ENCODE results near the gene SNTB2. TPM values are rescaled to one million over a fixed set of nuclear protein-coding genes. Genes with fewer than 3 reads are reported as not detected.
"Not testable (repeated sequence)": the region's sequence is repeated elsewhere in the genome, so short reads cannot be mapped to it uniquely, and the experiment has no call there.

Gene SNTB2
- total and polyA plus RNA-seq, 2 of the 13 experiments (the other 11 are each of a cell fraction or from before 2014, with no cell fraction given) = 11.5 to 19.2 TPM

DNA sequence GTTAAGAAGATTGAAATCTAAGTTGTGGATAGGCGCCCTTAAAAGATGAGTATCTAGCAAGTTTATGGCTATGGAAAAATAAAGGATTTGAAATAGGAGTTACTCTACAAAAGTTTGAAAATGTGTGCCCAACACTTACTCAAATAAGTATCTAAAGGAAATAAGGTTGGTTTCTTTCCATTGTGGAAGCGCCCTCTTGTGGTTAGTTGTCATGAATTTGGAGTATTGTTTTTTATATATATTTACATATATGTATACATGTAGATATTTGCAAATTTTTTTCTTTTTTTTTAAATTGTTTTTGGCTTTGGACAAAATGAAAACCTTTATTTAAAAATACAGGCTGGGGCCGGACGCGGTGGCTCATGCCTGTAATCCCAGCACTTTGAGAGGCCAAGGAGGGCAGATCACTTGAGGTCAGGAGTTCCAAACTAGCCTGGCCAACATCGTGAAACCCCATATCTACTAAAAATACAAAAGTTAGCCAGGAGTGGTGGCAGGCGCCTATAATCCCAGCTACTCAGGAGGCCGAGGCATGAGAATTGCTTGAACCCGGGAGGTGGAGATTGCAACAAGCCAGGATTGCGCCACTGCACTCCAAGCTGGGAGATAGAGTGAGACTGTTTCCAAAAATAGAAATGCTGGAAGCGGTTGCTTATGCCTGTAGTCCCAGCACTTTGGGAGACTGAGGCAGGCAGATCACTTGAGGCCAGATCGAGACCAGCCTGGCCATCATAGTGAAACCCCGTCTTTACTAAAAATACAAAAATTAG is 100.2 kb downstream of the SNTB2 start (continued):
- TF ChIP-seq, protein P1, sequence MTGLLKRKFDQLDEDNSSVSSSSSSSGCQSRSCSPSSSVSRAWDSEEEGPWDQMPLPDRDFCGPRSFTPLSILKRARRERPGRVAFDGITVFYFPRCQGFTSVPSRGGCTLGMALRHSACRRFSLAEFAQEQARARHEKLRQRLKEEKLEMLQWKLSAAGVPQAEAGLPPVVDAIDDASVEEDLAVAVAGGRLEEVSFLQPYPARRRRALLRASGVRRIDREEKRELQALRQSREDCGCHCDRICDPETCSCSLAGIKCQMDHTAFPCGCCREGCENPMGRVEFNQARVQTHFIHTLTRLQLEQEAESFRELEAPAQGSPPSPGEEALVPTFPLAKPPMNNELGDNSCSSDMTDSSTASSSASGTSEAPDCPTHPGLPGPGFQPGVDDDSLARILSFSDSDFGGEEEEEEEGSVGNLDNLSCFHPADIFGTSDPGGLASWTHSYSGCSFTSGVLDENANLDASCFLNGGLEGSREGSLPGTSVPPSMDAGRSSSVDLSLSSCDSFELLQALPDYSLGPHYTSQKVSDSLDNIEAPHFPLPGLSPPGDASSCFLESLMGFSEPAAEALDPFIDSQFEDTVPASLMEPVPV (CRISPR knock-in tag; IDR thresholded peaks at IDR 0.05) = no peak
- TF ChIP-seq FOXM1 (CRISPR knock-in tag; IDR thresholded peaks at IDR 0.05) = no peak

DNA sequence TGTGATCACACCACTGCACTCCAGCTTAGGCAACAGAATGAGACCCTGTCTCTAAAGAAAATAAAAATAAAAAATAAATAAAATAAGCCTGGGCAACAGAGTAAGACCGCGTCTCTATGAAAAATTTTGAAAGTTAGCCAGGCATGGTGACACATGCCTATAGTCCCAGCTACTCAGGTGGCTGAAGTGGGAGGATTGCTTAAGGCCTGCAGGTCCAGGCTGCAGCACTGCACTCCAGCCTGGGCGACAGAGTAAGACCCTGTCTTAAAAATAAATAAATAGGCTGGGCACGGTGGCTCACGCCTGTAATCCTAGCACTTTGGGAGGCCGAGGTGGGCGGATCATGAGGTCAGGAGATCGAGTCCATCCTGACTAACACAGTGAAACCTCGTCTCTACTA is 104.7 kb downstream of the SNTB2 start:
- ATAC-seq; CTCF ChIA-PET (ENCODE audit: low intra/inter-chr PET ratio, low total read pairs); DNase-seq (ENCODE audit: low spot score); H3K4me1 ChIP-seq (ENCODE audit: insufficient read depth, low read length); H3K9ac ChIP-seq (ENCODE audit: insufficient read depth, low read depth, low read length); BruUV-seq (replicated peaks); H3K4me3 ChIP-seq (replicated peaks in 1 of 3; ENCODE audit: insufficient read depth in 1 of 3, low read depth in 2 of 3, low read length in 3 of 3); POLR2A ChIA-PET; H3K27ac ChIP-seq (ENCODE audit: extremely low read length, insufficient read depth, low read length); intact Hi-C loops (cut with micrococcal nuclease; ENCODE audit: unreplicated experiment); H2AFZ ChIP-seq (ENCODE audit: low read length); H3K36me3 ChIP-seq (replicated peaks in 1 of 2; ENCODE audit: control insufficient read depth in 1 of 2, insufficient read depth in 2 of 2, low read length in 2 of 2); H3K79me2 ChIP-seq (ENCODE audit: insufficient read depth, low read length); FAIRE-seq; H4K20me1 ChIP-seq (ENCODE audit: insufficient read depth, low read length); H3K9me3 ChIP-seq (ENCODE audit: low read length); H3K27me3 ChIP-seq (ENCODE audit: control insufficient read depth in 1 of 2, insufficient read depth in 2 of 2, low read length in 2 of 2); H3K4me2 ChIP-seq (ENCODE audit: low read depth, low read length); in situ Hi-C loops (cut with HindIII; ENCODE audit: extremely low pct_ligation_motif_present, low pct_unique_long_range_greater_than_20kb): not testable (repeated sequence)
- WGBS (ENCODE audit: low lambda C conversion rate) = 94% methylated on average over 9 of the region's 9 CpGs

DNA sequence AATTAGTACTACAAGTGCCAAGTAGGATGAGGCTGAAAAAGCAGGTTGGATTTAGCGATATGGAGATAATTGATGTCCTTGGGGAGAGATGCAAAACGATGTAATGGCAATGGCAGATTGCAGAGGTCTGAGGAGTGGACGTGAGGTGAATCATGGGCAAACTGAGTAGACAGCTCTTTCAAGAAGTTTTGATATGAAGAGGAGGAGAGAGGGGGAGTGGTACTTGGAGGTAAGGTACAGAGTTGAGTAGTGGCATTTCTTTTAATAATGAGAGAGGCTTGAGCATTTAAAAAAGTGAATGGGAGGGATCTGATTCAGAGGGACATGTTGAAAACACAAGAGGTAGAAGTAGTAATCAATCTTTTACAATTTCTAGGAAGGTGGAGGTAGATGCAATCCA is 106.4 kb downstream of the SNTB2 start:
- ChIA-PET CTCF (ENCODE audit: low intra/inter-chr PET ratio, low total read pairs) (no interaction called here), POLR2A (no interaction called here)
- in situ Hi-C loops (cut with HindIII; ENCODE audit: extremely low pct_ligation_motif_present, low pct_unique_long_range_greater_than_20kb) (no loop called here), intact Hi-C loops (cut with micrococcal nuclease; ENCODE audit: unreplicated experiment) (no loop called here)
- no peaks in the 10 kb centered on the region for H3K79me2 ChIP-seq (ENCODE audit: insufficient read depth, low read length)
- H2AFZ ChIP-seq (ENCODE audit: low read length) = no peak overlapping the region
- H3K4me3 ChIP-seq (replicated peaks in 1 of 3; ENCODE audit: insufficient read depth in 1 of 3, low read depth in 2 of 3, low read length in 3 of 3) = no peak overlapping the region
- 94% methylated on average over 3 of the region's 3 CpGs for whole genome bisulfite sequencing (ENCODE audit: low lambda C conversion rate)
- DNase-seq (ENCODE audit: low spot score) (no peak), ATAC-seq (no peak), FAIRE-seq (no peak)
- no peaks in the 10 kb centered on the region for H4K20me1 ChIP-seq (ENCODE audit: insufficient read depth, low read length)
- no peak overlapping the region for H3K4me2 ChIP-seq (ENCODE audit: low read depth, low read length)
- peaks cover 0 to 1% of the 10 kb centered on the region in 2 experiments; a peak in 2 of 5 replicates for H3K36me3 ChIP-seq (replicated peaks in 1 of 2; ENCODE audit: control insufficient read depth in 1 of 2, insufficient read depth in 2 of 2, low read length in 2 of 2)
- H3K27me3 ChIP-seq (ENCODE audit: control insufficient read depth in 1 of 2, insufficient read depth in 2 of 2, low read length in 2 of 2) = no peaks in the 10 kb centered on the region
- BruUV-seq (replicated peaks) = no TSS peak
- H3K27ac ChIP-seq (ENCODE audit: extremely low read length, insufficient read depth, low read length) = no peak overlapping the region
- no peaks in the 10 kb centered on the region for H3K9me3 ChIP-seq (ENCODE audit: low read length)
- H3K9ac ChIP-seq (ENCODE audit: insufficient read depth, low read depth, low read length) = no peak overlapping the region
- peaks cover 11% of the 10 kb centered on the region for H3K4me1 ChIP-seq (ENCODE audit: insufficient read depth, low read length)
- TF ChIP-seq, protein P2, sequence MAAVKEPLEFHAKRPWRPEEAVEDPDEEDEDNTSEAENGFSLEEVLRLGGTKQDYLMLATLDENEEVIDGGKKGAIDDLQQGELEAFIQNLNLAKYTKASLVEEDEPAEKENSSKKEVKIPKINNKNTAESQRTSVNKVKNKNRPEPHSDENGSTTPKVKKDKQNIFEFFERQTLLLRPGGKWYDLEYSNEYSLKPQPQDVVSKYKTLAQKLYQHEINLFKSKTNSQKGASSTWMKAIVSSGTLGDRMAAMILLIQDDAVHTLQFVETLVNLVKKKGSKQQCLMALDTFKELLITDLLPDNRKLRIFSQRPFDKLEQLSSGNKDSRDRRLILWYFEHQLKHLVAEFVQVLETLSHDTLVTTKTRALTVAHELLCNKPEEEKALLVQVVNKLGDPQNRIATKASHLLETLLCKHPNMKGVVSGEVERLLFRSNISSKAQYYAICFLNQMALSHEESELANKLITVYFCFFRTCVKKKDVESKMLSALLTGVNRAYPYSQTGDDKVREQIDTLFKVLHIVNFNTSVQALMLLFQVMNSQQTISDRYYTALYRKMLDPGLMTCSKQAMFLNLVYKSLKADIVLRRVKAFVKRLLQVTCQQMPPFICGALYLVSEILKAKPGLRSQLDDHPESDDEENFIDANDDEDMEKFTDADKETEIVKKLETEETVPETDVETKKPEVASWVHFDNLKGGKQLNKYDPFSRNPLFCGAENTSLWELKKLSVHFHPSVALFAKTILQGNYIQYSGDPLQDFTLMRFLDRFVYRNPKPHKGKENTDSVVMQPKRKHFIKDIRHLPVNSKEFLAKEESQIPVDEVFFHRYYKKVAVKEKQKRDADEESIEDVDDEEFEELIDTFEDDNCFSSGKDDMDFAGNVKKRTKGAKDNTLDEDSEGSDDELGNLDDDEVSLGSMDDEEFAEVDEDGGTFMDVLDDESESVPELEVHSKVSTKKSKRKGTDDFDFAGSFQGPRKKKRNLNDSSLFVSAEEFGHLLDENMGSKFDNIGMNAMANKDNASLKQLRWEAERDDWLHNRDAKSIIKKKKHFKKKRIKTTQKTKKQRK (IDR thresholded peaks at IDR 0.05; ENCODE audit: low read length) = no peak
- TF ChIP-seq FOXJ3 (CRISPR knock-in tag; IDR thresholded peaks at IDR 0.05; ENCODE audit: borderline replicate concordance) (no peak), CAMTA2 (CRISPR knock-in tag; IDR thresholded peaks at IDR 0.05; ENCODE audit: borderline replicate concordance) (no peak), MXD4 (CRISPR knock-in tag; IDR thresholded peaks at IDR 0.05) (no peak)
- TF ChIP-seq, protein P3, sequence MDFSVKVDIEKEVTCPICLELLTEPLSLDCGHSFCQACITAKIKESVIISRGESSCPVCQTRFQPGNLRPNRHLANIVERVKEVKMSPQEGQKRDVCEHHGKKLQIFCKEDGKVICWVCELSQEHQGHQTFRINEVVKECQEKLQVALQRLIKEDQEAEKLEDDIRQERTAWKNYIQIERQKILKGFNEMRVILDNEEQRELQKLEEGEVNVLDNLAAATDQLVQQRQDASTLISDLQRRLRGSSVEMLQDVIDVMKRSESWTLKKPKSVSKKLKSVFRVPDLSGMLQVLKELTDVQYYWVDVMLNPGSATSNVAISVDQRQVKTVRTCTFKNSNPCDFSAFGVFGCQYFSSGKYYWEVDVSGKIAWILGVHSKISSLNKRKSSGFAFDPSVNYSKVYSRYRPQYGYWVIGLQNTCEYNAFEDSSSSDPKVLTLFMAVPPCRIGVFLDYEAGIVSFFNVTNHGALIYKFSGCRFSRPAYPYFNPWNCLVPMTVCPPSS (IDR thresholded peaks at IDR 0.05) = no peak
- TF ChIP-seq, protein P4, sequence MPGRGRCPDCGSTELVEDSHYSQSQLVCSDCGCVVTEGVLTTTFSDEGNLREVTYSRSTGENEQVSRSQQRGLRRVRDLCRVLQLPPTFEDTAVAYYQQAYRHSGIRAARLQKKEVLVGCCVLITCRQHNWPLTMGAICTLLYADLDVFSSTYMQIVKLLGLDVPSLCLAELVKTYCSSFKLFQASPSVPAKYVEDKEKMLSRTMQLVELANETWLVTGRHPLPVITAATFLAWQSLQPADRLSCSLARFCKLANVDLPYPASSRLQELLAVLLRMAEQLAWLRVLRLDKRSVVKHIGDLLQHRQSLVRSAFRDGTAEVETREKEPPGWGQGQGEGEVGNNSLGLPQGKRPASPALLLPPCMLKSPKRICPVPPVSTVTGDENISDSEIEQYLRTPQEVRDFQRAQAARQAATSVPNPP (CRISPR knock-in tag; IDR thresholded peaks at IDR 0.05) = no peak
